Fibroblast of peridontal ligament (primary cell): ENCODE results near the gene EYS.

ENCODE experiments used
- DNase-seq: peaks from one replicate; pipeline ENCODE4 v3.0.0-alpha.2; 2010; ENCODE audit errors: extremely low read depth

The EYS gene

DNA sequence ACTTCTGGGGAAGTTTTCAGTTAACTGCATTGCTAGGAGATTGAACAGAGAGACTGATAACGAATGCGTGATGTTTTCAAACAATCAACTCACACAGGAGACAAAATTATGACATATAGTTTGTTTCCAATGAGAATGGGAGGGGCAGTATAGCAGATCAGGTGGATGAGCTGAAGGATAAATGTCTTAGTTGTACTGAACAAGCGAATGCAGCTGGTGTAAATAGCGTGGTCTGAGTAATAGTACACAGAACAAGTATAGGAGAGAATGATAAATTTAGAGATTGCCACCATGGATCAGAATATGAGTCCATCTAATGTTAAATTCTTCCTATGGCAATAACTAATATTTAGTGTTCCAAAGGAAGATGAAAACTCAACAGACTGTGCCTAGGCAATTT is 858.6 kb downstream of the EYS start:
- DNase-seq: no peak

DNA sequence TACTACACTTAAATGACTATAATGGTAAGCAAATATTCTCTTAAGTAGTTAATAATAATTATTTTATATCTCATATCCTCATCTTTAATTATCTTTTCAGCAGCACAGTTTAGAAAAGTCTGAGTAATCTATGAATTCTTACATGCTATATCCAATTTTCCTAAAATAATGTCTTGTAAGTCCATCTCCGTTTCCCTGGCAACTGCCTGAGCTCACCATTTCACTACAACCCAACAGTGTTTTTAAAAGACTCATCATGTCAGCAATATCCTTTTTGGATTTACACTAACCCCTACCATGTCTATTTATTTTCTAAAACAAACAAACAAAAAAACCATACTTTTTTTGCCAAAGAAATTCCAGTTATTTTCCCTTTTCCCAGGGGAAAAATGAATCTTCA is 859.6 kb downstream of the EYS start:
- DNase-seq: no peak

DNA sequence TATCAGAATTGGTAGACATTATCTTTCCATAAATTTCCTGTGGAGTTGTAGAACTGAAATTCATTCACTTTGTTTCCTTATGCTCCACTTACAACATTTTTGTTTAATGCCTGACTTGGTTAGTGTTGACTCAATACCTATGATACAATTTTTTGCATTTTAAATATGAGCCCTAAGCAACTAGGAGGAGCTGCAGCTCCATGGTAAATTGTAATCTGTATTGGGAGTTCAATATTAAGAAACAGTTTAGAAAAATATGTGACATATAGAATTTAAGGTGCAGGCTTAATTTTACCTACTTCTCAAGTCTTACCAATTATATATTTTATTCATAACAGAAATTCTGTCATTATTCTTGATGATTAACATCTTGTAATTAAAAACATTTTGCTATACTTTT is 868.3 kb downstream of the EYS start:
- DNase-seq: no peak

DNA sequence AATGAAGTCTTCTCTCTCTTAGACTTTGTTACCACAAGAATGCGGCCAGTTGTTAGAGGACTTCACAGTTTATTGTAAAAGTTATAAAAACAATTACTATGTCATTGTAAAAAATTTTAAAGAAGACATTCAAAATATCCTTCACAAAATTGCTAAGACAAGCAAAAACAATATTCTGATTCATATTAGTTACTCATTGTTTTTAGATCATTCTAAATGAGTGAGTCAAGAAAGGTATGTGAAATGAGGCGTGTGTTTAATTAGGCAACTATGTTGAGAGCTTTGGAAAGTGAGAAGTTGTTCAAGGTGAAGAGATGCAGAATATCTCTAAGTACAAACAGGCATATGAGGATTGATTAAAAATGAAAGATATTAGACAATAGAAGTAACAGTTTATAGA is 875.3 kb downstream of the EYS start:
- DNase-seq: no peak

DNA sequence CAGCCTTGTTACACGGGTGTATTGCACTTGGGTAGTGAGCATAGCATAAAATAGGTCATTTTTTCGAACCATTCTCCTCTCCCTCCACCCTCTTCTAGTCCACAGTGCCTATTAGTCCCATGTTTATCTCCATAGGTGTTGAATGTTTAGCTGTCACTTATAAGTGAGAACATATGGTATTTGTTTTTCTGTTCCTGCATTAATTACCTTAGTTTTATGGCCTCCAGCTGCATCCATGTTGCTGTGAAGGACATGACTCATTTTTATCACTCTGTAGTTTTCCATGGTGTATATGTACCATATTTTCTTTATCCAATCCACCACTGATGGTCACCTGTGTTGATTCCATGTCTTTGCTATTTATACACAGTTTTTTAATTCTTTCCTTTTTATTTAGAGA is 889.5 kb downstream of the EYS start:
- DNase-seq: no peak

DNA sequence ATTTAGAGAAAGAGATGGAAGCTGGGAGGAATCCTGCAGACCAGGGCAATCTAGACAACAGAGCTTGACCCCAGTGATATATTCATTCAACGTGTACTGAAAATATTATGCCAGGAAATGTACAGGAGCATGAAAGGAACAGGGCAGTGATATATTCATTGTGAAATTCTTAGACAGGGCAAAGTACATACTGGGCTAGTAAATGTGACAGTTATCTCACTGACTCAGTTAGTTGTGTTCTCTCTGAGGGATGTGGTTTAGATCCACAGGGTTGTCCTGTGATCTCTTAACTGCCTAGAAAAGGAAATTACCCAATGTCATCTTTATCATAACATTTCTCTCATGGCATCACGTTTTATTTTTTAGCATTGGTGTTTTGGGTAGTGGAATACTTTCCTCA is 891.3 kb downstream of the EYS start:
- DNase-seq: no peak

DNA sequence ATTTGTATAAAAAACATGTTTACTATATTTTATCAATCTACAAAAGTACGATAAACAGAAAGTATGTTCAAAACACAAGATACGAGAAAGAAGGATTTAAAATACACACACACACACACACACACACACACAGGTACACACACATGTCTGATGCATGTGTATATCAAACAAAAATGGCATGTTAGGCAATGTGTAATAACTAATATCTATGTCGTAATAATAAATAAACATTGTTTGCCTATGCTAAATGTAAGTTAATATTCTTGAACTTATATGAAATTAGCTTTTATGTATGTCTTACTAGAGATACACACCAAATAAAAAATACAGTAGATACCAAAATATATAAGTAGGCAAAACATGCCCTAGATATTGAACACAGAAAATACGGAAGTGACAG is 894.9 kb downstream of the EYS start:
- DNase-seq: no peak

DNA sequence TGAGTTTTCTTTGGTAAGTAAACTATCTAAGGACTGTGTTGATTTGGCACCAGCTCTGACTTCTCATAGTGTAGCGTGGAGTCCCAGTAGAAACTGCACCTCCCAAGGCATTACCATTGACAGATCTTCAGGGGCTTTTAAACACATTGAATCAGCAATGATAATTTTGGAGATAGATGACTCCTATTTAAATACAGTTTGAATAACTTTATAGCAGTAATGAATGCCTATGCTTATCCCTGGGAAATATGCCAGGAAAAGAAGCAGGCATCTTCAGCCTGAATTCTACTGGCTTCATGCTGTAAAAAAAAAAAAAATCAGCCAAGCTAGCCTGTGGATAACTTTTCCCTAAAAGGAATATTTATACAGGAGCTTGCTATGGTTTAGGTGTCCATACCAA is 895.9 kb downstream of the EYS start:
- no peak for DNase-seq

DNA sequence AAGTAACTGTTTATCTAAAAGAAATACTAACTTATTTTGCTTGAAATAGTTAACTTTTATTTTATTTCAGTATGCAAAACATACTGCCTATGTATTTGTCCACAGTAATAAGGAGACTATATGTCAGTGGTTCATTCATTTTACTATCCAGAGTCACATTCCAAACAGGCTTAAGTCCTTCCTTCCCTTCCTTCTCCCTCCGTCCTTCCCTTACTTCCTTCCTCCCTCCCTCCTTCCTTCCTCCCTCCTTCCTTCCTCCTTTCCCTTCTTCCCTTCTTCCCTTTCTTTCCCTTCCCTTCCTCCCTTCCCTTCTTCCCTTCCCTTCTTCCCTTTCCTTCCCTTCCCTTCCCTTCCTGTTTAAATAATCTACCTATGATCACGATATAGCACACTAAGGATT is 899.2 kb downstream of the EYS start:
- no peak for DNase-seq

DNA sequence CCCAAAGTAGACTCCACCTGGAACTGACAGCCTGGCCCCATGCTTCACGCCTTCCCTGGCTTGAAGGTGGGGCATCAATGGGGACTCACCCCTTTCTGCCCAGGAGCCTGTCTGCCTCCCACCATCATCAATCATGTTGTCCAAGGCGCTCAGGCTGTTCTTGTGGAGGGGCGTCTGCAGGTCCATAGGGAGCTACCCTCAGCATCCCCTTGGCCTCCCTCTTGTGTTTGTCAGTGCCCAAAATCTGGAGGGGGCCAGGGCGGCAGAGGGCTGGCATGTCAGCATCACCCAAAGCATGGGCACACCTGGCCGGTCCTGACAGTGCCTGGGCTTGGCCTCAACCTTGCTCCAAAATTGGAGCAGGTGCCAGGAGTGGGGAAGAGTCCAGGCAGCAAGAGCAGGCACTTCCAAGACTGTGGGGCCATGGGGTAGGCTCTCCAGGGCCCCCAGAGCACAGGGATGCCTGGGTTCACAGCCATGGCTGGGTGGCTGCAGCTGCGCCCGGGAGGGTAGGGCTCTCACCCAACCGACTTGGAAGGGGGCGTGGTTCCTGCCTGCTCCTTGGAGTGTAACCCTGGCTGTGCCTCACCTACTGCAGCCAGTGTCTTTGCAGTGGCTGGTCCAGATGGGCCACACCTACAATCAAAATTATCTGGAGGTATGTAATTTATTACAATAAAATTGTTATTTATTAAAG is 903.4 kb downstream of the EYS start:
- no peak for DNase-seq

DNA sequence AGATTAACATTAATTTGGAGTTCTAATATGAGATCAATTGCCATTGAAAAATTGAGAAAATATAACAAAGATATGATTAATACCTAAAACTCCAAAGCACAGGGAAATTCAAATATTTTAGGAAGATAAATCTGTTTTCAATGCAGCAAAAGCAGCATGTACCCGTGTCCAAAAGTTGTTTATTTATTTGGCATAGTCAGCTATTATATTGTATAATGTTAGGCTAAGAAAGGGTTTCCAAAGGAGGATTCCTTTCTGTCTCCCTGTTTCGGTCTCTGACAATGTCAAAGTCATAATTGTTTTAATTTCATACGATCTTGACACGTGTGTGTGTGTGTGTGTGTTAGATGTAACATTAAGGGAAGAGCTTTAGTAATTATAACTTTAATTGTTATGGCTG is 914.5 kb downstream of the EYS start:
- no peak for DNase-seq

DNA sequence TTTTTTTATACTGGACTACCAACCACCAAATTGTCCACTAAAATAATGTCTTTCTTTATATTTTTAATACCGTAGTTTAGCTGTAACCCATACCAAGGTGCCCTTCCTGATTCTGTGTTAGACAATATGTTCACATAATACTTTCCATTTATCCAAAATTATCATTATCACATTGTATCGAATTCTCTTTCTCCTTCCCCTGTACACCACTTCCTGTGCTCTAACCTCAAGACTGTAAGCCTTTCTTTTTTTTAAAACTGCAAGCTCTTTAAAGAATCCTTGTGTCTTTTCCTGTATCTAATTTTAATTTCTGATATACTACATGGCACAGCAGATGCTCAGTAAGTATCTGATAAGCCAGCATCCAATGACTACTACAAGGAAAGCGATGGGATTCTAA is 917.5 kb downstream of the EYS start:
- DNase-seq: no peak

DNA sequence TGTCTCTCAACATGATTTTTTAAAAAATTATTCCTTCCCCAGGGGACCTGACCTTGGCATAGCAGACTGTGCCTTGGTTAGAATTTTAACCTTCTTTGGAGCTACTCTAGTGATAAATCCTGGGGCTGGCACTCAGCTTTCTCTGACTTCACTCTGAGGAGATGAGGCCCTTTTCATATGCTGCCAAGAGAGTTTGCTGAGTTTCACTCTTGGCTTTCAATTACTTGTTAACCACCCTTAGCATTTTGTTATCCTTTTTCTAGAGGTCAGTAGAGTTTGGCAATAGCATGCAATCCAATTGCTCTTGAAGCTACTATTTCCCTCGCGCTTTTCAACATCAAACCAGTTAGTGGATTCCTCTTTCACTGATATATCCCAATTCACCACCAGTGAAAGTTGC is 920.3 kb downstream of the EYS start:
- no peak for DNase-seq

DNA sequence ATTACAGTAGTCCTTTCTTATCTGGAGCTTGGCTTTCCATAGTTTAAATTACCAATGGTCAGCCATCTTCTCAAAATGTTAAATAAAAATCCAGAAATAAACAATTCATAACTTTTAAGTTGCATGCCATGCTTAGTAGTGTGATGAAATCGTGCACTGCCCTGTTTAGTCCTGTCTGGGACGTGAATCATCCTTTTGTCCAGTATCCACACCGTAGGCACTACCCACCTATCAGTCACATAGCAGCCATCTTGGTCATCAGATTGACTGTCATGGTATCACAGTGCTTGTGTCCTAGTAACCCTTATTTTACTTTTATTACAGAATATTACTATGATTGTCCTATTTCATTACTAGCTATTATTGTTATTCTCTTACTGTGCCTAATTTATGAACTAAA is 924.1 kb downstream of the EYS start:
- no peak for DNase-seq

DNA sequence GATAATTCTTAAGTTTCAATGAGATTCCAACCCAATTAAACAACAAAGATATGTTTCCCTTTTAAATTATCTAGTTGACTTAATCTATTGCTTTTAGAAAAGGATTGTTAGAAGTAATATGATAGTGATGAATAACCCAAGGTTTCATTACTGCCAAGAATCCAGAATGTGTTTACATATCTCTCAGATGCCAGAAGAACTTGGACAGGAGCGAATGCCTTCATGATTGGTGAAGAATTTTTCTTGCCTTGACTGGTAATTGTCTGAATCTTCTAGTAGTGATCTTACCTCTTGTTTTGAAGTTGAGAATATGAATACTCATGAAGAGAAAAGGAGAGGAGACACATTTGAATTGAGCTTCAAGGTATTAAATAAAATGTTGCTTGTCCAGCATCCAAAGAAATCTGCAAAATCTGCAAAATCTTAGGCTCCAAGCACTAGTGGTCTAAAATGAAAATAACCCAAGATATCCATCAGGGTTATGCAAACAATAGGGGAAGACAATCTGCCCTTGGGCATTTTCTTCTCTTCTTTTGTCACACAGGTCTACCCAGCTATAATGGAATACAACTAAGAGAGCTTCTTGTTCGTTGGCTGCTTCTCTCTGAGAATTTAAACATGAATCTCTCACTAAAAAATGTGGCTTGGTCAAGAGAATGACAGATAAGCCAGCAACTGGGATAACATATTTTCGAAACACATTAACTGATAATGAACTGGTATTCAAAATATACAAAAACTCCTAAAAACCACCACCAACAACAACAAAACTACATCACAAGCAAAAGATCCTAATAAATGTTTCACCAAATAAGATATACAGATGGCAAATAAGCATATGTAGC is 928.9 kb downstream of the EYS start:
- DNase-seq: no peak

DNA sequence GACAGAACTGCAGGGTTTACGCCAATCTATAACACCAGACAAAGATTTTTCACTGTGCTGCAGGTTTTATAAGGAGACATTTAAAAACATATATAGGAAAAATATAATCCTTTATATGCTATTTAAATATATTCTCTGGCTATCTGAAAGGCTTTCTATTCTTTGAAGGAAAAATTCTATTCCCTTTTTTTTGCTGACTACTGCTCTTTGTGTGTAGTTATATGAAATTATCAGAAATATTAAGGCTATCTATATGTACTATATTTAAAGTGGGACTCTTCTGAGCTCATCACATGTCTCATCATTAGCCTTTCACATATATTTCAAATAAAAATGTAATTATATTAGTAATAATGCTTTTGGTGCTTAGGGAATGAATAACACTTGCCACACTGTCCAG is 930.7 kb downstream of the EYS start:
- DNase-seq: no peak

DNA sequence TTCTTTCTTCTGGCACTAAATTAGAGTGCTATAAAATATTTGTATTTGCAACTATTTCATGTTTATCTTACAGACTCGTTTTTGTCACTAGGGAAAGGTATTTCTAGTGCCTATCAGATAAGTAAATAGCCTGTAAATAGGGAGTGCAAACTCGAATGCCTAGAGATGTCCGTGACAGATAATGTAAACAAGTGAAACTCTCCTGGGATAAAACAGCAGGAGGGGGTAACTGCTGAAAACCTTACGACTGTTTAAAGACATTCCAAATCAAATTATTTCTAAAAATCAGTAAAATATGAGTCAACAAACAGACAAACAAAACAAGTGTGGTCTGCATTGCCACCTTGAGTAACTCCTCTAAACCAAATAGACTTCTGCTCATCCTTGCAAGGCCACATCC is 932.1 kb downstream of the EYS start:
- no peak for DNase-seq

DNA sequence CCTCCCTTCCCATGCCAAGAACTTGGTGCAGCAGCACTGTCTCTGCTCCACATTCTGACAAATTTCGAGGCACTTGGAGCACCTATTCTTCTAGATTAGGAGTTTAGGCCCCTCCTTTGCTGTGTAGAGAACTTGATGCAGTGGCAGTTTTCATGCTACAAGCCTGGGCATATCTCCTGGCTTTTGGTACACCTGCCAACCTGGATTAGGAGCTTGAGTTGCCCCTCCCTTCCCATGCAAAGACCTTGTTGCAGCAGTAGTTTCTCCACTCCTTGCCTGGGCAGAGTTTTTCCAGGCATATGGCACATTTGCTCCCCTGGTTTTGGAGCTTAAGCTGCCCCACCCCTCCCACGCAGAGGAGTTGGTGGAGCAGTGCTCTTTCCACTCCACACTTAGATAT is 956.1 kb downstream of the EYS start:
- DNase-seq: no peak

DNA sequence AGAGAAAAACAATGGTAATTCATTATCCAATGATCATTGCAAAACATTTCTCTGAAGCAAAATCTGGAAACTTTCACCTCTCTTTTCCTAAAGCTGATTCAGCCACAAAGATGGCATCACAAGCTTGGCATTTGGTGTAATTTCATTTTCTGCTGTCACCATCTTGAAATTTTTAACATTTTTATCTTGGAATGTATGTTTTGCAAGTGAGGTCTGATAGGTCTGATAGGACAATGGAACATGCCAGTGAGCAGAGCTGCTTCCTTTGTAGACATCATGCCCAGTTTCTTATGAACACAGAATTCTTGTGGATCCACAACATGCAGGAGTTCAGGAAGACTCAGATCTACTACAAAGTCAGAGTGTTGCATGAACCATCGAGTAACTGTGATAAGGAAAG is 969.6 kb downstream of the EYS start:
- no peak for DNase-seq

DNA sequence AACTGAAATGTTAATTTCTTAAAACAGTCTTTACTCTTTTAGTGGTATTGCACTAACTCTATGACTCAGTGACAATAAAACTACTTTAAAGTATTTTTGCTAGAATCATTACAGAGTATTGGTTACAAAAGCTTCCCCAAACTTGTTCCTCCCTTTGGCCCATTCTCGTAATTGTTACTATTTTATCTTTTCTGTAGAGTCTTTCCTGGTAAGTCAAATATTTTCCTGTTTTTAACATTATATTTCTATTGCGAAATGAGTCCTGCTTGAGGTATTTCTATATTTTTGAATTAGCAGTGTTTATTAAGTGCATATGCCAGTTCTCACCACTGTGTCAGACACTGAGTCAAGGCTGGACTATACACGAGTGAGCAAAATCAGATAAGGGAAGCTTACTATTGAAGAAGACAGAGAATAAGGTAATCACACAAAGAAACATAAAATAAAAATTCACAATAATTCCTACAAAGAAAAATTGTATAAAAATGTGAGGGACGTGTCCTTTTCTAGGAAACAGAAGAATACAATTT is 970.5 kb downstream of the EYS start:
- no peak for DNase-seq

DNA sequence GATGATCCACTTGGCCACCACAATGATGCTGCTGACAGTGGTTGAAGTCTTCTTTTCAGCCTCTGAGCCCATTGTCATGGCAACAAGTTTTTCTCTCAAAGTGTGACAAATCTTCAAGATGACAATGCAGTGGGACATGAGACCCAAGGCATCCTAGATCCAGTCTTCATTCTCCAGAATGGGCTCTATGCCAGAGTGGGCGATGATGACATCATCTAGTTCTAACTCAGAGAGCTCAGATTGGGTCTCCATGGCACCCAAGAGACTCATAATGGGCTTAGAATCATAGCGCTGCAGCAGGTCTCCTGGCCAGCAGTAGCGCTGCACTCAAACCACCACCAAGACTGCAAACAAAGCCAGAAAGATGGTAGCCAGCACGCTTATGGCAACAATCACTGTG is 973.6 kb downstream of the EYS start:
- no peak for DNase-seq

DNA sequence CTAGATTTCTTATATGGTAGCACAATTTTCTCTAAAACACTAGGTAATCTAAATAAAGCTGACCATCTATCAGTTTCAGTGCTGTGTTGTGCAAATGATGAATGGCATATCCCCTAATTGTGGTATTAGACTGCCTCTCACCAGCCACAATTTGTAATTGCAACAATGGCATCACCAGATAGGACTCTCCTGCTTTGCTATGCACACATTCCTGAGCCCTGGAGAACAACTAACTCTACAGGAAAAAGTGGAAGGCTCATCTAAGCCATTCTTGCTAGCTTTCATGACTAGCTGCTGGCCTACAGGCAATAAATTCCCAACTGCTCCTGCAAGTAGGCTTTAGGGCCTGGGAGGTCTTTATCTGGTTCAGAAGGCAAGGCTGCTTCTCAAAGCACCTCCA is 974.1 kb downstream of the EYS start:
- DNase-seq: no peak

DNA sequence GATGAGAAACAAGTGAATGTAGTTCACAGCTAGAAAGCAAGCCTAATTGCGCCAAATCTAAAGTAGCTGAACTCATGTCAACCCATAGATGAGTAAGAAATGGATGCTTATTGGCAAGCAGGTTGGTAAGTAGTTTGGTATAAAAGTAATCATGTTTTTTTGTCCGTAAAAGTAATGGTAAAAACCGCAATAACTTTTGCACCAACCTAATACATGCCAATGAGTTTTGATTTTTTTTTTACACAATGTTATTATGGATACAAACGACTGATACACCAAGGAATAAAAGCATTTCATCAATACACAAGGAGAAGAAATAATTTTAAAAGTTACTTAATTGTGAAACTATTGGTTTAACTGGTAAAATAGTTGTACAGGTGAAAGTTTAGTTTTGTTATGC is 977.5 kb downstream of the EYS start:
- no peak for DNase-seq
